HUES48 (cell line): ENCODE results near the gene ANAPC1.
"Not testable (repeated sequence)": the region's sequence is repeated elsewhere in the genome, so short reads cannot be mapped to it uniquely, and the experiment has no call there.

ENCODE experiments used
- H3K27ac ChIP-seq: one replicate; pipeline ENCODE4 v1.7.0; 2013; ENCODE audit warnings: low read depth, low read length, inconsistent platforms
- H3K27me3 ChIP-seq: 2 replicates; pipeline ENCODE4 v1.6.1; 2013; ENCODE audit warnings: mild to moderate bottlenecking, low read length; ENCODE audit not compliant: control insufficient read depth, insufficient read depth
- H3K36me3 ChIP-seq: 2 replicates; pipeline ENCODE4 v1.6.1; 2013; ENCODE audit warnings: low read length; ENCODE audit not compliant: control insufficient read depth, insufficient read depth
- H3K4me1 ChIP-seq: 2 replicates; pipeline ENCODE4 v1.6.1; 2013; ENCODE audit warnings: mild to moderate bottlenecking, low read length; ENCODE audit not compliant: control insufficient read depth, insufficient read depth
- H3K4me3 ChIP-seq: 2 replicates; pipeline ENCODE4 v1.5.1; 2013; ENCODE audit warnings: mild to moderate bottlenecking, low read depth, low read length
- H3K9ac ChIP-seq: 2 replicates; pipeline ENCODE4 v1.6.1; 2013; ENCODE audit warnings: mild to moderate bottlenecking, low read depth, low read length, moderate library complexity
- H3K9me3 ChIP-seq: 2 replicates; pipeline ENCODE4 v1.6.1; 2013; ENCODE audit warnings: low read length; ENCODE audit not compliant: control insufficient read depth, insufficient read depth

Gene ANAPC1

GRCh38 chr2:111872806-111873205 lies 11.2 kb downstream of the ANAPC1 start:
- peaks cover 66% of the 10 kb centered on the region for H3K36me3 ChIP-seq
- H3K4me1 ChIP-seq, H3K27ac ChIP-seq, H3K27me3 ChIP-seq, H3K9ac ChIP-seq, H3K4me3 ChIP-seq, H3K9me3 ChIP-seq: not testable (repeated sequence)

GRCh38 chr2:111865124-111865523 lies 18.9 kb downstream of the ANAPC1 start:
- not testable (repeated sequence) for H3K4me3 ChIP-seq, H3K9ac ChIP-seq, H3K4me1 ChIP-seq, H3K27ac ChIP-seq, H3K27me3 ChIP-seq, H3K9me3 ChIP-seq
- H3K36me3 ChIP-seq = peaks cover 45% of the 10 kb centered on the region

DNA sequence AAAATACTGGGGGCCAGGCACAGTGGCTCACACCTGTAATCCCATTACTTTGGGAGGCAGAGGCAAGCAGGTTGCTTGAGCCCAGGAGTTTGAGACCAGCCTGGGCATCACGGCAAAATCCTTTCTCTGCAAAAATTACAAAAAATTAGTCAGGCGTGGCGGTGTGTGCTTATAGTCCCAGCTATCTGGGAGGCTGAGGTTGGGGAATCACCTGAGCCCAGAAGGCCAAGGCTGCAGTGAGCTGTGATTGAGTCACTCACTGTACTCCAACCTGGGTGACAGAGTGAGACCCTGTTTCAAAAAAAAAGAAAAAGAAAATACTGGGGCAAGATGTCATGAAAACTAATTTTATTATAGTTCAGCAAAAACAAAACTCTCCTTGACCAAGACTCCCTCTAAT lies 24.0 kb downstream of the ANAPC1 start:
- not testable (repeated sequence) for H3K9ac ChIP-seq, H3K9me3 ChIP-seq, H3K4me1 ChIP-seq, H3K4me3 ChIP-seq, H3K27me3 ChIP-seq, H3K27ac ChIP-seq
- H3K36me3 ChIP-seq = peaks cover 46% of the 10 kb centered on the region

DNA sequence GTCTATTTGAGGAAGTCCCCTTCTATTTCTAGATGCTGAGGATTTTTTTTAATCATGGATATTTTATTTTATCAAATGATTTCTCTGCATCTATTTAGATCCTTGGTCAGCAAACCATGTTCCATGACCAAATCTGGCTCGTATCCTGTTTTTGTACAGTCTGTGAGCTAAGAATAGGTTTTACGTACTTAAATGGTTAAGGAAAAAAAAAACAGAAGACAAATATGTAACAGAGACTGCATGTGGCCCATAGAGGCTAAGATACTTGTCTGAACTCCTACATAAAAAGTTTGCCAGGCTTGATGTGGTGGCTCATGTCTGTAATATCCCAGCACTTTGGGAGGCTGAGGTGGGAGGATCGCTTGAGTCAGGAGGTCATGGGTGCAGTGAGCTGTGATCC lies 31.4 kb downstream of the ANAPC1 start:
- H3K4me3 ChIP-seq = not testable (repeated sequence)

GRCh38 chr2:111850646-111851045 lies 33.3 kb downstream of the ANAPC1 start:
- H3K36me3 ChIP-seq = peaks cover 35% of the 10 kb centered on the region
- not testable (repeated sequence) for H3K27ac ChIP-seq, H3K9me3 ChIP-seq, H3K27me3 ChIP-seq, H3K4me3 ChIP-seq, H3K4me1 ChIP-seq, H3K9ac ChIP-seq

More for the DNA sequence above, 31.4 kb downstream of the ANAPC1 start:
- not testable (repeated sequence) for H3K4me1 ChIP-seq, H3K9me3 ChIP-seq, H3K27me3 ChIP-seq, H3K27ac ChIP-seq, H3K9ac ChIP-seq
- H3K36me3 ChIP-seq = peaks cover 42% of the 10 kb centered on the region

GRCh38 chr2:111839625-111840282 lies 44.2 kb downstream of the ANAPC1 start:
- not testable (repeated sequence) for H3K4me1 ChIP-seq, H3K9me3 ChIP-seq, H3K4me3 ChIP-seq, H3K9ac ChIP-seq, H3K27me3 ChIP-seq, H3K27ac ChIP-seq
- H3K36me3 ChIP-seq = peaks cover 40% of the 10 kb centered on the region

GRCh38 chr2:111838992-111839391 lies 45.0 kb downstream of the ANAPC1 start:
- H3K27ac ChIP-seq, H3K9me3 ChIP-seq, H3K4me3 ChIP-seq, H3K27me3 ChIP-seq, H3K9ac ChIP-seq, H3K4me1 ChIP-seq: not testable (repeated sequence)
- peaks cover 43% of the 10 kb centered on the region for H3K36me3 ChIP-seq

DNA sequence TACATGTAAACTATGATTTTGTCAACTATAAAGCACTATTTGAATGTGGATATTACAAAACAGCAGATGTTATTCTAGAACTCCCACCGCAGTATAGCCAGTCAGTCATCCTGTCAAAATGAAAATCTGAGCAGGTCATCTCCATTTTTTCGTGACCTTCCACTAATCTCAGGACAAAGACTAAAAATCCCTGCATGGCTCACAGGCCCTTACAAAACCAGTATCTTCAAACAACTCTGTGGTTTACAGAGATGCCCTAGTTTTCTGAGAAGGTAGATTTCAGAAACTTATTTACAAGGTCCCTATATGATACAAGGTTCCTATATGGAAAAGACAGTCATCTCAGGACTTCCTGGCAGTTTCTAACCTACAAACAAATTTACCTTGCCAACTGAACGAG lies 49.8 kb downstream of the ANAPC1 start:
- not testable (repeated sequence) for H3K9me3 ChIP-seq, H3K4me3 ChIP-seq, H3K27me3 ChIP-seq, H3K4me1 ChIP-seq, H3K9ac ChIP-seq, H3K27ac ChIP-seq
- H3K36me3 ChIP-seq = peaks cover 56% of the 10 kb centered on the region

DNA sequence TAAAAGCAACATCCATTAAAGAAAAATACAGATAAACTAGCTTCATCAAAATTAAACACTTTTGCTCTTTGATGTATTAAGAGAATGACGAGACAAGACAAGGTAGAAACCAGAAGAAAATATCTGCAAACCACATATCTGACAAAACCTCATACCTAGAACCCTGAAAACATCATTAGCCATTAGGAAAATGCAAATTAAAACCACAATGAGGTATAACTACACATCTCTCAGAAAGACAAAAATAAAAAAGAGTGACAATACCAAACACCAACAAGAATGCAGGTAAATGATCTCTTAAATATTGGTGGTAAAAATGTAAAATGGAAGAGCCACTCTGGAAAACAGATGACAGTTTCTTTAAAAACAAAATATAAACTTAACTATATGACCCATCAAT lies 53.5 kb downstream of the ANAPC1 start:
- H3K27ac ChIP-seq, H3K9ac ChIP-seq, H3K27me3 ChIP-seq, H3K4me1 ChIP-seq, H3K9me3 ChIP-seq, H3K4me3 ChIP-seq: not testable (repeated sequence)
- peaks cover 56% of the 10 kb centered on the region for H3K36me3 ChIP-seq

DNA sequence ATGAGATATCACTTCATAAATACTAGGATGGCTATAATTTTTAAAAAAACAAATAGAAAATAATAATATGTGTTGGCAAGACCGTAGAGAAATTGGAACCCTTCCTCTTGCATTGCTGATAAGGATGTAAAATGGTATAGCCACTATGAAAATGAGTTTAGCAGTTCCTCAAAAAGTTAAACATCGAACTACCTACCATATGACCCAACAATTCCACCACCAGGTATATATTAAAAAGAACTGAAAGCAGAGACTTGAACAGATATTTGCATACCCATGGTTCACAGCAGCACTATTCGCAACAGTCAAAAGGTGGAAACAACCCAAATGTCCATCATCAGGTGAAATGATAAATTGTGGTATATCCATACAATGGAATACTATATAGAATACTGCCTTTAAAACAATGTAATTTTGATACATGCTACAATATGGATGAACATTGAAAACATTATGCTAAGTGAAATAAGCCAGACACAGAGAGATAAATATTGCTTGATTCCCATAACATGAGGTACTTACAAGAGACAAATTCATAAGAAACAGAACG lies 55.7 kb downstream of the ANAPC1 start:
- H3K36me3 ChIP-seq = peaks cover 58% of the 10 kb centered on the region
- not testable (repeated sequence) for H3K9me3 ChIP-seq, H3K9ac ChIP-seq, H3K27ac ChIP-seq, H3K4me1 ChIP-seq, H3K27me3 ChIP-seq, H3K4me3 ChIP-seq

DNA sequence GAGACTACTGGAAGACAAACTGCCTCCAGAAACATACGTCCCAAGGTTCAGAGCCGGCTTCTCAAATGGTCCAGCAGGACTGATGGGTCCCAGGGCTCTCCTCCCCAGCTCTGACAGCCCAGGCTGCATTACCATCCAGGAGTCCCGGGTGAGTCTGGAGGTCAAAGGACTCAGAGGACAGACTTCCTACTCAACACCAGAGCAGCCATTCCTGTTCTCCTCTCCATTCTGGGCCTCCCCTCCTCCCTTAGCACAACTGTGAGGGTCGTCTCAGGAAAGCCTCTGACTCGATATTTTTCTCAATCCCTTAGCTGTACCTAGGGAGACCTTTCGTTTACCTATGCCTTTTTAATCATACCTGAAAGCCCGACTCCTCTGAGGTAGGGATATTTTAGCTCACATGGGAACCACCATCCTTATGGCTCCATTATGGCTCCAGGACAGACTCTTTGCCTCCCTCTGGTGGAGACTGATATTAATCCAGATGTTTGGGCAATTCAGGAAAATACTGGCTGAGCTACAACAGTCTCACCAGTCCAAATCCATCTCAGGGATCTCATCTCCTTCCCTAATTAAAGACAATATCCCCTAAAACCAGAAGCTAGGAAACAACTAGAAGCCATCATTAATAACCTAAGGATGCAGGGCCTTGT lies 70.9 kb downstream of the ANAPC1 start:
- not testable (repeated sequence) for H3K27me3 ChIP-seq, H3K27ac ChIP-seq

More for the DNA sequence above, 70.9 kb downstream of the ANAPC1 start:
- not testable (repeated sequence) for H3K36me3 ChIP-seq, H3K9ac ChIP-seq, H3K4me3 ChIP-seq, H3K9me3 ChIP-seq, H3K4me1 ChIP-seq
